GM23338 (cell line): Measurements from ENCODE around the gene CYP2W1.

Experiments used
- EZH2 ChIP-seq: fragments of 200-600 bp; sonication (generic); IDR thresholded peaks from one replicate; pipeline ENCODE4 v1.8.0; 2017; ENCODE audit warnings: antibody characterized with exemption, mild to moderate bottlenecking, low read depth; ENCODE audit not compliant: unreplicated experiment
- TF ChIP-seq, protein P1 (sequence below), 2 experiments: fragments of 200-600 bp in 1 of 2; sonication (generic) in 1 of 2; conservative IDR thresholded peaks; 2 replicates each; pipeline versions ENCODE4 v1.5.1 to v1.6.1; 2016 to 2017; ENCODE audit warnings: antibody characterized with exemption in 2 of 2, low read depth in 2 of 2, mild to moderate bottlenecking in 2 of 2, moderate library complexity in 1 of 2

DNA sequence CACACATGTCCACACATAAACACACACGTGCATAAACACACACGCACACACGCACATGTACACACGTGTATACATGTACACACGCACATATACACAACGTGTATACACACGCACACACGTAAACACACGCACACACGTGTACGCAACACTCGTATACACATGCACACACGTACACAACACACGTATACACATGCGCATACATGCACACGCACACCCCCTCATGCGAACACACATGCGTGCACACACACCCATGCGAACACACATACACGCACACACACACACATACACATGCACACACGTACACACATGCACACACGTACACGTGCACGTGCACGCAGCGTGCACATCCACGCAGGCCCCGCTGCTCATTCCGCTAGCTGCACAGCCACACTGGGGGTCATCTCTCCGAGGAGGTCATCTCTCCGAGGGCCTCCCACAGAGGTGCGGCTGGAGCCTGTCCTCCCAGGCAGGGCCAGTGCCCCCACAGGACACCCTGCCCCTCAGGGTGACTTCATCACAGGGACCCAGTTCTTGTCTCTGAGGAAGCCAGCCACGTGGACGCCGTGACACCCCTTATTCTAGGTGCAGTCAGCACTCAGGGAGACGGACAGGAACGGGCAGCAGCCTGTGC lies 25.9 kb downstream of the CYP2W1 start:
- TF ChIP-seq, protein P1, sequence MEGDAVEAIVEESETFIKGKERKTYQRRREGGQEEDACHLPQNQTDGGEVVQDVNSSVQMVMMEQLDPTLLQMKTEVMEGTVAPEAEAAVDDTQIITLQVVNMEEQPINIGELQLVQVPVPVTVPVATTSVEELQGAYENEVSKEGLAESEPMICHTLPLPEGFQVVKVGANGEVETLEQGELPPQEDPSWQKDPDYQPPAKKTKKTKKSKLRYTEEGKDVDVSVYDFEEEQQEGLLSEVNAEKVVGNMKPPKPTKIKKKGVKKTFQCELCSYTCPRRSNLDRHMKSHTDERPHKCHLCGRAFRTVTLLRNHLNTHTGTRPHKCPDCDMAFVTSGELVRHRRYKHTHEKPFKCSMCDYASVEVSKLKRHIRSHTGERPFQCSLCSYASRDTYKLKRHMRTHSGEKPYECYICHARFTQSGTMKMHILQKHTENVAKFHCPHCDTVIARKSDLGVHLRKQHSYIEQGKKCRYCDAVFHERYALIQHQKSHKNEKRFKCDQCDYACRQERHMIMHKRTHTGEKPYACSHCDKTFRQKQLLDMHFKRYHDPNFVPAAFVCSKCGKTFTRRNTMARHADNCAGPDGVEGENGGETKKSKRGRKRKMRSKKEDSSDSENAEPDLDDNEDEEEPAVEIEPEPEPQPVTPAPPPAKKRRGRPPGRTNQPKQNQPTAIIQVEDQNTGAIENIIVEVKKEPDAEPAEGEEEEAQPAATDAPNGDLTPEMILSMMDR (conservative IDR thresholded peaks at IDR 0.05; ENCODE audit: low read depth in 2 of 2): no peak
- TF ChIP-seq EZH2: no peak
